VCaP (cell line): ENCODE data around the gene PCNX2.
A peak's percentile ranks its signal among the peaks of the same experiment; 100 is the strongest.

ENCODE experiments used
- H3K27ac ChIP-seq: fragments of 450-650 bp; 2 replicates; pipeline ENCODE4 v1.5.1; 2017
- TF ChIP-seq, protein P1 (sequence below): fragments of 450-650 bp; conservative IDR thresholded peaks from 2 replicates; pipeline ENCODE4 v1.5.1; 2017; ENCODE audit warnings: mild to moderate bottlenecking, moderate library complexity

PCNX2 gene

DNA sequence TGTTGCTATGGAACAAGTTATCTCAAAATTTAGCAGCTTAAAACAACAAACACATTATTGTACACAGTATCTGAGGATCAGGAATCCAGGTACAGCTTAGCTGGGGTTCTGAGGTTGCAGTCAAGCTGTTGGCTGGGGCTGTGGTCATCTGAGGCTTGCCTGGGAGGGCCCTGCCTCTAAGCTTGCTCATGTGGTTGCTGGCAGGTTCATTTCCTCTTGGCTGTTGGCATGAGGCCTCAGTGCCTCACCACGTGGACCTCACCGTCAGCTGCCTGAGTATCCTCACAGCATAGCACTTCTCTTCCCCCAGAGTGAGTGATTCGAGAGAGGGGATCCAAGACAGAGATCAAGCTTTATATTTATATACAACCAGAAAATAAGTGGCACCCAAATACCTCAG, 326.6 kb downstream of the PCNX2 start:
- H3K27ac ChIP-seq = no peak overlapping the region
- TF ChIP-seq, protein P1, sequence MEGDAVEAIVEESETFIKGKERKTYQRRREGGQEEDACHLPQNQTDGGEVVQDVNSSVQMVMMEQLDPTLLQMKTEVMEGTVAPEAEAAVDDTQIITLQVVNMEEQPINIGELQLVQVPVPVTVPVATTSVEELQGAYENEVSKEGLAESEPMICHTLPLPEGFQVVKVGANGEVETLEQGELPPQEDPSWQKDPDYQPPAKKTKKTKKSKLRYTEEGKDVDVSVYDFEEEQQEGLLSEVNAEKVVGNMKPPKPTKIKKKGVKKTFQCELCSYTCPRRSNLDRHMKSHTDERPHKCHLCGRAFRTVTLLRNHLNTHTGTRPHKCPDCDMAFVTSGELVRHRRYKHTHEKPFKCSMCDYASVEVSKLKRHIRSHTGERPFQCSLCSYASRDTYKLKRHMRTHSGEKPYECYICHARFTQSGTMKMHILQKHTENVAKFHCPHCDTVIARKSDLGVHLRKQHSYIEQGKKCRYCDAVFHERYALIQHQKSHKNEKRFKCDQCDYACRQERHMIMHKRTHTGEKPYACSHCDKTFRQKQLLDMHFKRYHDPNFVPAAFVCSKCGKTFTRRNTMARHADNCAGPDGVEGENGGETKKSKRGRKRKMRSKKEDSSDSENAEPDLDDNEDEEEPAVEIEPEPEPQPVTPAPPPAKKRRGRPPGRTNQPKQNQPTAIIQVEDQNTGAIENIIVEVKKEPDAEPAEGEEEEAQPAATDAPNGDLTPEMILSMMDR = no peak

DNA sequence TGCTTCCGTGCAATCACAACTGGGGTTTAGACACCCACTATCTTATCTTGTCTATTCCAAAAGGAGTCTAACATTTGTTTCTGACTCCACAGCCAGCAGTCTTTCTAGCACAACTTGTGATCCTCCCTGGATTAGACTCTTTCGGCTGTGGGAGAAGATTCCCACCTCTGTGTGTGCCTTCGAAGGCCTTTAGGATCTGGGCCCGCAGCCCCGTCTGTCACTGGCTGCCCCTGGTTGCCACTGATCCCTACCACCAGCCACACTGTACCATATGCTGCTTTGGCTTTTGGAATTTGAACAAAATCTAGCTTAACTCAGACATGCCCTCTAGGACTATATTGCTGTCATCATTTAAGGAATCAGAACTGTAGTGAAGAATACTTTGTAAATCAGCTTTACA, 327.1 kb downstream of the PCNX2 start:
- peak overlapping the region; percentile 61; the same call in 1 of the 2 replicates for H3K27ac ChIP-seq
- TF ChIP-seq, protein P1 = no peak

DNA sequence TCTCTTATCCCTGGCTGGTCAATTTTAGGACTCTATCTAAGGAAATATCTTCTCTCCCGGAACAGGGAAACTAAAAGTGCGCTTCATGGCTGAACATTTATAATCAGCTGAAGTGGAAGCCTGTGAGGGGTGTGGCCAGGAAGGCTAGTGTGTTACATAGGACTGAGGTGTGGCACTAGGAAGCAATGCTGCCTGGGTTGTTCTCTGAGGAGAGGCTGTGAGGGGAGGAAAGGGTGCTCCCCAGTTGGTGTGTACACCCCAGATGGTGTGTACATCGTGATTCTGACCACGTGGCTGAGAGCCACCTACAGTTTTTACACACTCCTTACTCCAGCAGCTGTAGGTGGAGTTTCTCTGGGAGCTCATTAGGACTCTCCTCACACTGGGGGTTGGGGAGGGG, 328.9 kb downstream of the PCNX2 start:
- TF ChIP-seq, protein P1 = no peak
- peak overlapping the region; percentile 61 for H3K27ac ChIP-seq

DNA sequence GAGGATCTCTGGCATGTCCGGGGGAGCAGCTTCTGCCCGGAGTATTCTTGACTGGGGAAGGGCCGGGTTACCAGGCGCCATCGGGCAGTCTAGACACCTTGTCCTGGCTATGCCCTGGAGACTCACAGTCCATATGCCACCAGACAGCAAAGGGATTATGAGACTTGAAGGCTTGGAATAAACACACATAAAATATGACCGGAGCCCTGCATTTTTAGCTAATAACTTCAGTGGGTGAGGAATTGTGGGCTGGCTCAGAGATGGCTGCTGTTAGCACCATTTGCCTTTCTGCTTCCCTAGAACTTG, 329.7 kb downstream of the PCNX2 start:
- TF ChIP-seq, protein P1 = no peak
- H3K27ac ChIP-seq = no peak overlapping the region

DNA sequence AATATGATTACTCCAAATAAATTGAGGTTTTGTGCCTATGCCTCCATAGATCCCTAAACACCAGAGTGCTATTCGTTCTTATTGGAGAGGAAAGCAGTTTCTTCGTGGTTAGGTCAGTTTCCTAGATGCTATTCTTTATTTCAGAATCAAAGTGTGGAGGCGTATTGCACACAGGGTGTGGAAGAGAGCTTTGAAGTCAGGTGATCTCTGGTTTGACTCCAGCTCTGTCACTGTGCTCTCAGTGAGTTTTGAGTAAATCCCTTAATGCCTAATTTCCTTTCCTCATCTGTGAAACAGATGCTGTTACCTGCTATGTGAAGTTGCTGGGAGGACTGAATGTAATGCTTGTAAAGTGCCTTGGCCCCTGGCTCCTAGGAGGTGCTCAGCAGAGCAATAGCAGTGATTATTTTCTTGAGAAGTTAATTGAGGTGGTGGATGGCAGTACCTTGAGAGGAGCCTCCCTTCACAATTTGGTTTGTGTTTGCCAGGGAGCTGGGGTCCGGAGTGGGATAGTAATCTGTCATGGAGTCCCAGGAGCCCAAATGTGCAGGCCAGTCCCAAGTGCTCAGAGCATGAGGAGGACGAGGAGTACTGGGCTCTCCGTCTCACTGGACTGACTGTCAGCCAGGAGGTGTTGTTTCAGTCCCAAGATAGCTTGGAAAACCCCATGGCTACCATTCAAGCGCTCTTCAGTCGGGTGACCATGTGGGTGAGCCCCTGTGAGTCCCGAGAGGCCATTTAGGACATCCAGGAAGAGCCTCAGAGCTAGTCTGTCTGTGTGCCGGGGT, 330.2 kb downstream of the PCNX2 start:
- TF ChIP-seq, protein P1 = no peak
- H3K27ac ChIP-seq = no peak overlapping the region

DNA sequence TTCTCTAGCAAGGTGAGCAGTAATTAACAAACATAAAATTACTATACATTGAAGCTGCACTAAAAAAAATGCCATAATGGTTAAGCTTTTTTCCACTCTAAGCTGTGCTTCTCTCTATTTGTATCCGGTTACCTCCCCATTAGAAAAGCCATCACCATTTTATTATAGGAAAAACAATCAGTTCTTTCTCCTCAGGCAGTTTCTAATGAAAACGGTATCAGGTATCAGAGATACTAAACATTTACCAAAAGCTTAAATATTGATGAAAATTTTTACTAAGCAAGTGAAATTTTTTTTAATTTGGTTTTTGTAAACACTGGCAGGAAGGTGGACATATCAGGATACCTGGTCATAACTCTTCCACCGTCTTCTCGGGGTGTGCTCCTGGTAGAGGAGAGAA, 330.9 kb downstream of the PCNX2 start:
- H3K27ac ChIP-seq = no peak overlapping the region
- TF ChIP-seq, protein P1 = no peak

DNA sequence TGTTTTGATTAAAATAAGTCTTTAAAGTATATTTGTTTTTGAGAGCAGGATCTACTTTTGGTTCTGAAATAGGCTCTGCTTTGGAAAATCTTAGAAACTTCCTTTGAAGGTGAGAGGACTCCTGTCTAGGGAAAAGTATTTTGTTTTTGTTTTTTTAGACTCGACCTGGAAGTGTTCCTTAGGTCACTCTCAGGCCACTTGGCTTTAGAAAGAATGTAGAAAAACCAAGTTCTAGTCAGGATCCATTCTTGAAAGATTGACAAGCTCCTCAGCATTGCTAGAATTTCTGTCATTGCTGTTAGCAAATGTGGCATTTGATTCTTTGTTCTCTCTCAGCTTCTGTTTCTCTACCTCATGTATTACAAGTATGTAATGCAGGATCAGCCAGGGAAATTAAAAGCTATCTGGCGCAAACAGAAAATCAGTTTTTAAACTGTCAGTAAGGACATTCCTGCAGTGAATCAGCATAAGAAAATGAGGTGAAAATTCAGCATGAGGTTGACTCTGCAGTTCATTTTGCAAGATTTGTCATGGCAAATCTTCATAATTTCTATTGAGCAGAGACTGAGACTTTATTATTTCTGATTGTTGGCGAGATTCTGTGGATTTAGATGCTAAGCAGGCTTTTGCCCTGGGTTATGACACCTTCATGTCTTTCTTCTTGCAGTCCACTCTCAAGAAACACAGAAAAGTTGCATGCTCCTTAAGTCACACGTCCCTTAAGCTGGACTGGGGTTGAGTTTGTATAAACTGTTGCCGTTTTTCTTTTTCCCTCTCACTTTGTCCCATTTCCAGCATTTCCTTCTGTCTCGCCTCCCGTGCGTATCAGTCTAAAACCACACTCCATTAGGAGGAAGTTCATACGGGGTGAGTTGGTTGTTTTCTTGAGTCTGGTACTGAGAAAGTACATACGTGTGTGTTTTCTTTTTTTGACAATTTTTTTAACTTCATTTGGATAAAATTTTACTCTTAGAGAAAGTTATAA, 332.5 kb downstream of the PCNX2 start:
- TF ChIP-seq, protein P1 = no peak
- H3K27ac ChIP-seq = no peak overlapping the region
